NCI-H460 (cell line): ENCODE measurements around the gene RNASE11. TPM values are rescaled to one million over a fixed set of nuclear protein-coding genes. Genes with fewer than 3 reads are reported as not detected.

Source experiments
- DNase-seq: peaks from one replicate; pipeline ENCODE4 v3.0.0-alpha.2; 2016; ENCODE audit warnings: low read depth; ENCODE audit errors: extremely low read depth
- total RNA-seq: library from RNA; depleted of rRNA; stranded (reverse); fragments of >200 nt; shearing (Covaris generic); gene quantifications from 2 replicates; pipeline ENCODE4 v1.2.3, GENCODE V29; 2014; rRNA removed

Gene RNASE11
- total RNA-seq, 1 experiment from 2014 or later: not detected

DNA sequence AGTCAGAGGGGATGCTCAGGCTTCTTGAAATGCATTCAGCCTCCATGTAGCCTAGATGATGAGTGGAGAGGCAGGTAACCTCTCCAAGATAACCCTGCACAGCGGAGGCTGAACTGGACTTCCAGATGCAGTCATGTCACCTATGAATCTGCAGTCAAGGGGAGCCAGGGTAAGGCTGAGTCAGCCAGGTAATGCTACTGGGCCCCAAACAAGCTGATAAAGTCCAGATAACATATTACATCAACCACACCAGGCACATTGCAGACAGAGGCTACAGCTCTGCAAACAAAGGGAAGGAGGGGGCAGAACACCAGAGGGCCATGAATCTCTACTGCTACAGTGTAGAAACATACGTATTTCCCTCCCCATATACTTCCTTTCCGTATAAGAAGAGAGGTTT lies 40.9 kb downstream of the RNASE11 start:
- no peak for DNase-seq

DNA sequence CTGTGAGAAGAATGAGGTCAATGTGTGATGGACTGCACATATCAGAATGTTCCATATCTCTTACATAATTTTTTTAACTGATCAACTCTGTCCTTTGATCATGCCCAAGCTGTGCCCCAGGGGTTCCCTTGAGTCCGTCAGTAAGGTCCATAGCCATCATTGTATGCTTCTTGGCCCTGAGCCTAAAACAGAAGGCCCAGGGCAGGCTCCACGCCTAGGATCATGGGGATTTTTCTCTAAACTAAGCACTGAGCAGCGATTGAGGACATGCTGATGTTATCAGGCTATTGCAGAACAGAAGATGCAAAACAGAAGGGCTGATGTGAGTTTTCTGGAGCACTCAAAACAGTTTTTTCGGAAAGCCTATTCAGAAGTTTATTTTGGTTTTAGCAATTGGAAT lies 47.9 kb downstream of the RNASE11 start:
- no peak for DNase-seq

Other genes with a start within 250 kb of the RNASE11 start
- gene PARP2, start 244.4 kb downstream of the RNASE11 start, total RNA-seq: 35.7 and 39.4 TPM in 2 replicates
- 13.0 and 13.3 TPM in 2 replicates for gene TEP1, start 174.5 kb downstream of the RNASE11 start, total RNA-seq
- not detected in 2 replicates for gene KLHL33, start 151.8 kb downstream of the RNASE11 start, total RNA-seq
- gene OSGEP, start 133.2 kb downstream of the RNASE11 start, total RNA-seq: 29.6 and 32.6 TPM in 2 replicates
- gene APEX1, start 132.8 kb downstream of the RNASE11 start, total RNA-seq: 96.7 and 151 TPM in 2 replicates
- gene PIP4P1, start 126.6 kb downstream of the RNASE11 start, total RNA-seq: 17.3 and 20.6 TPM in 2 replicates
- 83.5 and 89.9 TPM in 2 replicates for gene PNP, start 118.6 kb downstream of the RNASE11 start, total RNA-seq
- not detected in 2 replicates for gene RNASE10, start 82.5 kb downstream of the RNASE11 start, total RNA-seq
- not detected in 2 replicates for gene RNASE9, start 27.0 kb downstream of the RNASE11 start, total RNA-seq
- gene RNASE12, start 3.4 kb upstream of the RNASE11 start, total RNA-seq: not detected in 2 replicates
- gene OR6S1, start 53.7 kb upstream of the RNASE11 start, total RNA-seq: not detected in 2 replicates
- 22.9 and 36.7 TPM in 2 replicates for gene RNASE4, start 96.6 kb upstream of the RNASE11 start, total RNA-seq
- 12.5 and 14.7 TPM in 2 replicates for gene ANG, start 100.8 kb upstream of the RNASE11 start, total RNA-seq
- not detected in 2 replicates for gene EDDM3A, start 157.9 kb upstream of the RNASE11 start, total RNA-seq
- not detected in 2 replicates for gene EDDM3B, start 180.4 kb upstream of the RNASE11 start, total RNA-seq
- gene RNASE6, start 193.3 kb upstream of the RNASE11 start, total RNA-seq: 0.20 TPM in 1 of 2 replicates, not detected in the other
- not detected in 2 replicates for gene RNASE1, start 214.8 kb upstream of the RNASE11 start, total RNA-seq